ENCODE data around the gene C16orf46. TPM values are rescaled to one million over a fixed set of nuclear protein-coding genes. Genes with fewer than 3 reads are reported as not detected.
A peak's percentile ranks its signal among the peaks of the same experiment; 100 is the strongest.
"Not testable (repeated sequence)": the region's sequence is repeated elsewhere in the genome, so short reads cannot be mapped to it uniquely, and the experiment has no call there.

C16orf46 gene
- total RNA-seq (ENCODE audit: low replicate concordance) = 0.54 and 0.90 TPM in 2 replicates

GRCh38 chr16:81077076-81077940 is at the start of gene C16orf46:
Gene C16orf46, minus strand, starts transcription at chr16:81077238. Its CDS starts 13,283 bp downstream, at chr16:81063955.
- peak within 1 kb of the TSS; percentile 91 for H3K4me3 ChIP-seq (ENCODE audit: low read depth, low read length)
- peak; percentile 93 for DNase-seq (ENCODE audit: low read depth)
- no peak for TF ChIP-seq CTCF (IDR thresholded peaks at IDR 0.05; ENCODE audit: insufficient read depth, low read length)

- TF ChIP-seq CTCF (IDR thresholded peaks at IDR 0.05; ENCODE audit: insufficient read depth, low read length) = no peak
- H3K4me3 ChIP-seq (ENCODE audit: low read depth, low read length) = no peak overlapping the region
- DNase-seq (ENCODE audit: low read depth) = no peak
These were observed 46.2 kb upstream of the C16orf46 start for GRCh38 chr16:81123092-81123852.

- no peak for TF ChIP-seq CTCF (IDR thresholded peaks at IDR 0.05; ENCODE audit: insufficient read depth, low read length)
- no peak for DNase-seq (ENCODE audit: low read depth)
These were observed 44.5 kb upstream of the C16orf46 start for GRCh38 chr16:81121474-81121990.

GRCh38 chr16:81117436-81117835 is 40.4 kb upstream of the C16orf46 start:
- H3K4me3 ChIP-seq (ENCODE audit: low read depth, low read length) = no peak overlapping the region
- no peak for DNase-seq (ENCODE audit: low read depth)
- TF ChIP-seq CTCF (IDR thresholded peaks at IDR 0.05; ENCODE audit: insufficient read depth, low read length) = no peak

More at GRCh38 chr16:81121474-81121990, 44.5 kb upstream of the C16orf46 start:
- H3K4me3 ChIP-seq (ENCODE audit: low read depth, low read length) = no peak overlapping the region

- no peak overlapping the region for H3K4me3 ChIP-seq (ENCODE audit: low read depth, low read length)
- TF ChIP-seq CTCF (IDR thresholded peaks at IDR 0.05; ENCODE audit: insufficient read depth, low read length) = no peak
- DNase-seq (ENCODE audit: low read depth) = no peak
These were observed 39.2 kb upstream of the C16orf46 start for GRCh38 chr16:81116285-81116684.

GRCh38 chr16:81112453-81112852 is 35.4 kb upstream of the C16orf46 start:
- no peak for TF ChIP-seq CTCF (IDR thresholded peaks at IDR 0.05; ENCODE audit: insufficient read depth, low read length)
- DNase-seq (ENCODE audit: low read depth) = no peak
- H3K4me3 ChIP-seq (ENCODE audit: low read depth, low read length) = no peak overlapping the region

GRCh38 chr16:81109274-81109673 is 32.2 kb upstream of the C16orf46 start:
- not testable (repeated sequence) for DNase-seq (ENCODE audit: low read depth)

More at GRCh38 chr16:81109274-81109673, 32.2 kb upstream of the C16orf46 start:
- H3K4me3 ChIP-seq (ENCODE audit: low read depth, low read length) = not testable (repeated sequence)

Data from fibroblast of the aortic adventitia (primary cell).